Right cardiac atrium (tissue), 5 donors: ENCODE data around the gene SLC46A2. TPM values are rescaled to one million over a fixed set of nuclear protein-coding genes. Genes with fewer than 3 reads are reported as not detected.

Experiments
- ATAC-seq, 2 donors: fragments of 200-7000 bp; cut with Tn5 transposase; one replicate each; pipeline versions ENCODE4 v1.8.0 to v1.9.1; 2020; ENCODE audit warnings: moderate library complexity in 2 of 2, mild to moderate bottlenecking in 1 of 2
- DNase-seq, 3 donors: peaks; one replicate each; pipeline ENCODE4 v3.0.0-alpha.2; 2020
- H3K27ac ChIP-seq: one replicate; pipeline ENCODE4 v1.5.1; 2013; ENCODE audit warnings: mild to moderate bottlenecking, low read length, control low read depth, moderate library complexity
- H3K27me3 ChIP-seq: one replicate; pipeline ENCODE4 v1.6.1; 2013; ENCODE audit not compliant: control insufficient read depth, insufficient read depth
- H3K4me1 ChIP-seq: one replicate; pipeline ENCODE4 v1.6.1; 2013; ENCODE audit warnings: low read length; ENCODE audit not compliant: control insufficient read depth, insufficient read depth
- H3K4me3 ChIP-seq: one replicate; pipeline ENCODE4 v1.5.1; 2013; ENCODE audit warnings: low read length, control low read depth
- H3K9me3 ChIP-seq: one replicate; pipeline ENCODE4 v1.6.1; 2013; ENCODE audit warnings: low read length; ENCODE audit not compliant: control insufficient read depth
- WGBS: extraction: QIAGEN DNeasy Blood & Tissue Kit; methylation state at CpG from one replicate; pipeline ENCODE4 v1.1.7; 2013; 5-methylcytosine and 5-hydroxymethylcytosine counted together
- intact Hi-C, 4 donors: fragments of 100-400 bp; cut with DNase I; formaldehyde crosslinking; loops; one replicate each; pipeline versions ENCODE4 v1.11.0 to v1.14.0; 2022 to 2023
- polyA plus RNA-seq: library from polyadenylated mRNA; stranded (reverse); fragments of 200-250 nt; gene quantifications from one replicate; pipeline ENCODE4 v1.2.3, GENCODE V29; 2013
- total RNA-seq, 4 donors: library from RNA; stranded (reverse); fragmentation: NEBNext Ultra II Directional; extraction: Animal tissue kit (Norgen Biotek cat#: 25700); gene quantifications; one replicate each; pipeline ENCODE4 v1.2.1, GENCODE V29; 2021
- donor health status: healthy with polysubstance abuse.
- donor health status: DM: no; HTN: yes; CAD: no.
- donor health status: DM: no; HTN: no; CAD: no.
- donor health status: DM: no; HTN: yes; CAD: no; lungs with severe emphysema.
- donor health status: DM: yes; HTN: yes; CAD: no.

SLC46A2 gene
- total and polyA plus RNA-seq, 5 donors: 0.02 TPM; not detected in 4

DNA sequence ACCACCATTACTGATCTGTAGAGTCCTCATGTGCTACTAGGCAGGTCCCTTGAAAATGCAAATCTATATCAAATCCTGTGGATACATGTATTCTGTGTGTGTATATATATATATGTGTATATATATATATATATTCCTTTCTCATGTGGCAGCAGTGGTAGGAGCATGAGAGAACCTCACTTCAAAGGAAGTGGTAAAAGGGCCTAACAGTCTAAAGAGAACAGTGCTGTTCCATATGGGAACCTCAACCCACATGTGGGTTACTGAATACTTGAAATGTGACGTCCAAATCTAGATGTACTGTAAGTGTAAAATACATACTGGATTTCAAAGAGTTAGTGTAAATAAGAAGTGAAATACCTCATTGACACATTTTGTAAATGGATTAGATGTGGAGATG is 5.4 kb downstream of the SLC46A2 start:
- 82% methylated on average over 1 of the region's 1 CpG for WGBS
- ATAC-seq (no peak), DNase-seq (no peak)
- Histone ChIP-seq H3K4me3 (no peak overlapping the region), H3K27me3 (no peaks in the 10 kb centered on the region), H3K27ac (no peak overlapping the region), H3K9me3 (no peaks in the 10 kb centered on the region), H3K4me1 (no peaks in the 10 kb centered on the region)
- intact Hi-C loops: no loop called here

DNA sequence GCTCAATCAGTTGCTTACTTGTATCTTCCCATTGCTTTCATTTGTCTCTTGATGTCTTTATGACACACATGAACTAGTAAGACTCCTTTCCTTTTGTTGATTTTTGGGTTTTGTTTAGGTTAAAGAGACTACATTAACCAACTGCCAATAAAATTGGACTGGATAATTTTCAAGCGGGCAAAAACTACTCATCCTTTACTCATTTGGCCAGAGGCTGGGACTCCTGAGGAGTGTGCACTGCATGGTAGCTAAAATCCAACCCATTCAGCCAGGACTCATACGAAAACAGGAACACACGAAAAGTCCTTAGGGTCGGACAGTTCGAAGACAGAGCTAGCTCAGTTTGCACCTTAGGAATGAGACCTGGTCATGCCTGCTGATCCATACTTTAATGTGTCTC is 6.0 kb downstream of the SLC46A2 start:
- DNase-seq: no peak
- WGBS: 95% methylated on average over 5 of the region's 5 CpGs
- intact Hi-C loops: no loop called here

DNA sequence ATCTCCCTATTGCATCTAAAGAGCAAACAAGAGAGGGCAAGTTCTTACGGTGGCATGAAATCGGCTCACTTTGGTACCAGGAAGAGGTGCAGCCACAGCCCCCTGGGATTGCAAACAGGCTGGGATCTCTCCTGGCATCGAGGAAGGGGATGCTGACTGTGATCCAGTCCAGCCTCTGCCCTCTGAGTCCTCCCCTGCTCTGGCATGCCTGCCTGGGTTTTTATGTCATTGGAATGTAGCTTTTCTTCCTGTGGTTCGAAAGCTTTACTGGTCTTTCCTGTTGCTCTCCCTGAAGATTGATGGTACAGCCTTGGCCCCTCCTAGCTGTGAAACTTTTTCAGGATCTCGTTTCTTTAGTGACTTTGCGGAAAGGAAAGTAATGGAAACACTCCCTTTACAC is 6.6 kb downstream of the SLC46A2 start:
- H3K4me1 ChIP-seq: no peaks in the 10 kb centered on the region
- H3K27me3 ChIP-seq: no peaks in the 10 kb centered on the region
- H3K27ac ChIP-seq: no peak overlapping the region
- intact Hi-C loops: no loop called here
- H3K9me3 ChIP-seq: no peaks in the 10 kb centered on the region
- ATAC-seq: no peak
- no peak for DNase-seq
- no peak overlapping the region for H3K4me3 ChIP-seq
- WGBS: 59% methylated on average over 6 of the region's 6 CpGs

More for the DNA sequence above, 6.0 kb downstream of the SLC46A2 start:
- Histone ChIP-seq H3K9me3 (no peaks in the 10 kb centered on the region), H3K27me3 (no peaks in the 10 kb centered on the region), H3K4me3 (no peak overlapping the region), H3K4me1 (no peaks in the 10 kb centered on the region), H3K27ac (no peak overlapping the region)
- ATAC-seq: no peak

- intact Hi-C loops: no loop called here
- H3K4me1 ChIP-seq: no peaks in the 10 kb centered on the region
- 90% methylated on average over 7 of the region's 7 CpGs for WGBS
- H3K9me3 ChIP-seq: no peaks in the 10 kb centered on the region
- H3K27ac ChIP-seq: no peak overlapping the region
- H3K4me3 ChIP-seq: no peak overlapping the region
- ATAC-seq (no peak), DNase-seq (no peak)
- no peaks in the 10 kb centered on the region for H3K27me3 ChIP-seq
Observed at GRCh38 chr9:112881331-112881730, 9.3 kb downstream of the SLC46A2 start.

DNA sequence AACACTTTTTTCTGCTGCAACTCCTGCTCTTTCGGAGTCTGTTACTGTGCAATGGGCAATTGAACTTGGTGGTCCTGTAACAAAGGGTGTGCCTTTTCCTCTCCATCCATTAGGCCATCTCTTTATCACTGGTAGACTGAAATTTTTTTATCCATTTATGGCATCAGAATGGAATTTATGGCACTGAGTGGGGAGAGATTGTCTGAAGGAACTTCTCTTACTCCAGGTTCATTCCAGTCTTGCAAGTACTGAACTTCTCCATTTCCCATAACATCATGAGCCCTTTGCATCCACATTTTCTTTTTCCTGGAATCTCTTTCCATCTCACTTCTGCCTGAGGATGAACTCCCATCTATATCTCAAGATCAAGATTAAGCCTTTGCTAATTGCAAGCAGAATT is 10.0 kb downstream of the SLC46A2 start:
- Histone ChIP-seq H3K4me3 (no peak overlapping the region), H3K27me3 (no peaks in the 10 kb centered on the region), H3K9me3 (no peaks in the 10 kb centered on the region), H3K4me1 (no peaks in the 10 kb centered on the region), H3K27ac (no peak overlapping the region)
- intact Hi-C loops: no loop called here
- no peak for DNase-seq
- no peak for ATAC-seq
- 96% methylated on average over 1 of the region's 1 CpG for WGBS

GRCh38 chr9:112878752-112879151 is 11.9 kb downstream of the SLC46A2 start:
- no peak for ATAC-seq
- WGBS: 88% methylated on average over 2 of the region's 2 CpGs
- intact Hi-C loops: no loop called here
- Histone ChIP-seq H3K27ac (no peak overlapping the region), H3K27me3 (no peaks in the 10 kb centered on the region), H3K9me3 (no peaks in the 10 kb centered on the region), H3K4me3 (no peak overlapping the region), H3K4me1 (no peaks in the 10 kb centered on the region)
- DNase-seq: no peak

- no peak overlapping the region for H3K27ac ChIP-seq
- H3K27me3 ChIP-seq: no peaks in the 10 kb centered on the region
- no peak for ATAC-seq
- no peaks in the 10 kb centered on the region for H3K9me3 ChIP-seq
- no peaks in the 10 kb centered on the region for H3K4me1 ChIP-seq
- H3K4me3 ChIP-seq: no peak overlapping the region
- WGBS: 91% methylated on average over 4 of the region's 4 CpGs
- intact Hi-C loops: no loop called here
- no peak for DNase-seq
Observed at GRCh38 chr9:112873773-112874405, 16.8 kb downstream of the SLC46A2 start.

GRCh38 chr9:112872019-112872418 is 18.7 kb downstream of the SLC46A2 start:
- WGBS: 66% methylated on average over 4 of the region's 4 CpGs
- no peak overlapping the region for H3K27ac ChIP-seq
- DNase-seq (no peak), ATAC-seq (no peak)
- H3K4me3 ChIP-seq: no peak overlapping the region
- intact Hi-C loops: no loop called here
- no peaks in the 10 kb centered on the region for H3K4me1 ChIP-seq
- H3K9me3 ChIP-seq: no peaks in the 10 kb centered on the region
- no peaks in the 10 kb centered on the region for H3K27me3 ChIP-seq

DNA sequence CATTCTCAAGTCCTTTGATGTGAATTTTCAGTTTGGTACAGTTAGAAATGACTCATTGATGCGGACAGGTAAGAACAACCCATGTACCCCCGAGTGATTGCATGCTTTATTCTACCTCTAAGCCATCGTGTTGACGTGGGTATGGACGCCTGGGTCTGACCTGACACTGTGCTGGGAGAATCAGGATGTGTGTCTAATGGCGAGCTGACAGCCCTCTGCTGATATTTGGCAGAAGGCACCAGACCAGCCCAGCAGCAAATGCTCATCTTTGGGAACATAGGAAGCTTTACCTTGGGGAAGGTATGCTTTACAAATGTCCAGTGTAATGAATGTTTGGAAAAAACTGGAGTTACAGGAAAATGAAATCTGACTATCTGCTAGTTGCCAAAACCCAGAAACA is 20.1 kb downstream of the SLC46A2 start:
- WGBS: 89% methylated on average over 6 of the region's 6 CpGs
- intact Hi-C loops: no loop called here
- H3K4me3 ChIP-seq: no peak overlapping the region
- no peak for DNase-seq
- H3K27ac ChIP-seq: no peak overlapping the region
- H3K4me1 ChIP-seq: no peaks in the 10 kb centered on the region
- H3K27me3 ChIP-seq: no peaks in the 10 kb centered on the region
- ATAC-seq: no peak
- no peaks in the 10 kb centered on the region for H3K9me3 ChIP-seq

- Histone ChIP-seq H3K27ac (no peak overlapping the region), H3K9me3 (no peaks in the 10 kb centered on the region), H3K4me1 (no peaks in the 10 kb centered on the region), H3K27me3 (no peaks in the 10 kb centered on the region), H3K4me3 (no peak overlapping the region)
- no peak for DNase-seq
- no peak for ATAC-seq
- 94% methylated on average over 5 of the region's 5 CpGs for whole genome bisulfite sequencing
- intact Hi-C loops: no loop called here
Observed at GRCh38 chr9:112869917-112870316, 20.8 kb downstream of the SLC46A2 start.

DNA sequence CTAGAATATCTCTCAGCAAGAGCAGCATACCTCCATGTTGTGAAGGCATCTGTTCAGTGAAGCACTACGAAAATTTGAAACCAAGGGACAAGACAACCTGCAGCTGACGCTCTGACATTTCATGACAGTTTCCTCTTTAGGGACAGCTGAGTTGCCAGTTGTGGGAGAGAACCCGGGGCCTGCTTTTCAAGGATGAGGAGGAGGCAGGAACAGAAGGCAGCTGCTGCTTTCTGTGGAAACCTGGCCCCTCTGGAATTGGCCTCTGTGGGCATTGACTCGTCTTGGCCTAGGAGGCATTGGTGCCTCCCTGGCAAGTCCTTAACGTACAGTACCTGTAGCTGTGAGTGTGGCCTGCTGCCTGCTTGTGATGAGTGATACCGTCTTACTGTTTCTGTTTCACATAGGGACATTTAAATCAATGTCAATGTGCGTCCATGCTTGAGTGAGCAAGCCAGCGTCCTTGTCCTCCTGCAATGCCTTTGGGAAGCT is 21.6 kb downstream of the SLC46A2 start:
- 60% methylated on average over 8 of the region's 8 CpGs for WGBS
- Histone ChIP-seq H3K9me3 (no peaks in the 10 kb centered on the region), H3K4me3 (no peak overlapping the region), H3K27me3 (no peaks in the 10 kb centered on the region), H3K27ac (no peak overlapping the region), H3K4me1 (no peaks in the 10 kb centered on the region)
- ATAC-seq (no peak), DNase-seq (no peak)
- intact Hi-C loops: no loop called here

- ATAC-seq: no peak
- no peak overlapping the region for H3K27ac ChIP-seq
- H3K4me1 ChIP-seq: no peaks in the 10 kb centered on the region
- H3K27me3 ChIP-seq: no peaks in the 10 kb centered on the region
- DNase-seq: no peak
- no peak overlapping the region for H3K4me3 ChIP-seq
- intact Hi-C loops: no loop called here
- no peaks in the 10 kb centered on the region for H3K9me3 ChIP-seq
- 90% methylated on average over 10 of the region's 10 CpGs for WGBS
Observed at GRCh38 chr9:112868461-112868860, 22.2 kb downstream of the SLC46A2 start.
